Heart right ventricle (tissue), 16 donors: ENCODE measurements around the gene ANKH. TPM values are rescaled to one million over a fixed set of nuclear protein-coding genes. Genes with fewer than 3 reads are reported as not detected.
"Not testable (repeated sequence)": the region's sequence is repeated elsewhere in the genome, so short reads cannot be mapped to it uniquely, and the experiment has no call there.

Experiments
- ATAC-seq, 8 donors: fragments of 200-7000 bp; cut with Tn5 transposase; one replicate each; pipeline ENCODE4 v1.9.1; 2020; ENCODE audit warnings: mild to moderate bottlenecking in 8 of 8, moderate library complexity in 8 of 8, moderate number of reproducible peaks in 1 of 8
- DNase-seq, 2 donors: peaks; one replicate each; pipeline ENCODE4 v3.0.0-alpha.2; 2020
- H3K27ac ChIP-seq, 10 donors: fragments of 200-600 bp; sonication (generic) in 2 of 10; one replicate each; pipeline versions ENCODE4 v1.5.0 to v1.8.0; 2020 to 2022; ENCODE audit warnings: mild to moderate bottlenecking in 3 of 10
- H3K27me3 ChIP-seq, 7 donors: fragments of 200-600 bp; one replicate each; pipeline ENCODE4 v1.8.0; 2021 to 2022; ENCODE audit warnings: mild to moderate bottlenecking in 2 of 7
- H3K36me3 ChIP-seq, 9 donors: fragments of 200-600 bp; sonication (generic) in 1 of 9; one replicate each; pipeline versions ENCODE4 v1.5.0 to v1.8.0; 2020 to 2022; ENCODE audit warnings: mild to moderate bottlenecking in 2 of 9
- H3K4me1 ChIP-seq, 9 donors: fragments of 200-600 bp; sonication (generic) in 1 of 9; one replicate each; pipeline versions ENCODE4 v1.5.0 to v1.8.0; 2020 to 2022; ENCODE audit warnings: mild to moderate bottlenecking in 4 of 9
- H3K4me3 ChIP-seq, 10 donors: fragments of 200-600 bp; sonication (generic) in 2 of 10; one replicate each; pipeline versions ENCODE4 v1.5.0 to v1.8.0; 2020 to 2022; ENCODE audit warnings: mild to moderate bottlenecking in 7 of 10, moderate library complexity in 2 of 10
- H3K9me3 ChIP-seq, 11 donors: fragments of 200-600 bp in 10 of 11; sonication (generic) in 2 of 11; one replicate each; pipeline versions ENCODE4 v1.5.0 to v1.8.0; 2013 to 2022; ENCODE audit warnings: mild to moderate bottlenecking in 2 of 11, control low read depth in 1 of 11, moderate library complexity in 1 of 11
- WGBS, 2 donors: extraction: QIAGEN DNeasy Blood & Tissue Kit; methylation state at CpG; one replicate each; pipeline ENCODE4 v1.1.7; 2013; ENCODE audit warnings: inconsistent platforms in 1 of 2; 5-methylcytosine and 5-hydroxymethylcytosine counted together
- intact Hi-C, 10 donors: fragments of 100-400 bp; cut with DNase I; formaldehyde crosslinking; loops; one replicate each; pipeline versions ENCODE4 v1.11.1 to v1.14.2; 2022
- polyA plus RNA-seq, 2 donors: library from polyadenylated mRNA; stranded (reverse); fragments of 200-250 nt; gene quantifications; one replicate each; pipeline ENCODE4 v1.2.3, GENCODE V29; 2013
- total RNA-seq, 10 donors: library from RNA; stranded (reverse); fragmentation: NEBNext Ultra II Directional in 3 of 10; extraction: Animal tissue kit (Norgen Biotek cat#: 25700) in 3 of 10; gene quantifications; one replicate each; pipeline versions ENCODE4 v1.2.1 to v1.2.4, GENCODE V29; 2021 to 2023
- TF ChIP-seq, protein P1 (sequence below), 9 donors: fragments of 200-600 bp; sonication (generic) in 2 of 9; IDR thresholded peaks; one replicate each; pipeline versions ENCODE4 v1.5.0 to v1.8.0; 2021 to 2022; ENCODE audit warnings: antibody characterized with exemption in 9 of 9, mild to moderate bottlenecking in 5 of 9, moderate library complexity in 1 of 9
- donor health status: Arrhythmogenic right ventricular cardiomyopathy.
- donor health status: ischemic (EF 13 %, LVEDD 7.1; RV severe dilation, severe dysfunction).
- donor health status: healthy with polysubstance abuse.
- donor health status: DM: no; HTN: yes; CAD: no.
- donor health status: DM: no; HTN: no; CAD: no.
- donor health status: ischemic (EF 25% LVEDD 6.9; RV normal size, moderate dysfunction).
- donor health status: ischemic (EF 25% LVEDD 5.7; RV mildly dilated, moderate dysfunction).
- donor health status: healthy.
- donor health status: DM: yes; HTN: yes; CAD: no.
- donor health status: Ischemic cardiomyopathy.
- donor health status: ischemic (EF 35%, LVEDD 5.7; RV mildly dilated, moderate dysfunction).
- donor health status: nonischemic (EF 11% LVEDD 7.7; RV severe dilation, severe dysfunction).
- donor health status: DM: yes; HTN: yes; CAD: no.
- donor health status: PGD.
- donor health status: ischemic (EF 29% LVEDD 5.4; RV normal size, mild dysfunction).
- donor health status: nonischemic (EF 23%, LVEDD 6.1; RV moderate dilation, normal function).

The ANKH gene
- total and polyA plus RNA-seq, 12 donors = 51.0 to 256 (median 192) TPM

DNA sequence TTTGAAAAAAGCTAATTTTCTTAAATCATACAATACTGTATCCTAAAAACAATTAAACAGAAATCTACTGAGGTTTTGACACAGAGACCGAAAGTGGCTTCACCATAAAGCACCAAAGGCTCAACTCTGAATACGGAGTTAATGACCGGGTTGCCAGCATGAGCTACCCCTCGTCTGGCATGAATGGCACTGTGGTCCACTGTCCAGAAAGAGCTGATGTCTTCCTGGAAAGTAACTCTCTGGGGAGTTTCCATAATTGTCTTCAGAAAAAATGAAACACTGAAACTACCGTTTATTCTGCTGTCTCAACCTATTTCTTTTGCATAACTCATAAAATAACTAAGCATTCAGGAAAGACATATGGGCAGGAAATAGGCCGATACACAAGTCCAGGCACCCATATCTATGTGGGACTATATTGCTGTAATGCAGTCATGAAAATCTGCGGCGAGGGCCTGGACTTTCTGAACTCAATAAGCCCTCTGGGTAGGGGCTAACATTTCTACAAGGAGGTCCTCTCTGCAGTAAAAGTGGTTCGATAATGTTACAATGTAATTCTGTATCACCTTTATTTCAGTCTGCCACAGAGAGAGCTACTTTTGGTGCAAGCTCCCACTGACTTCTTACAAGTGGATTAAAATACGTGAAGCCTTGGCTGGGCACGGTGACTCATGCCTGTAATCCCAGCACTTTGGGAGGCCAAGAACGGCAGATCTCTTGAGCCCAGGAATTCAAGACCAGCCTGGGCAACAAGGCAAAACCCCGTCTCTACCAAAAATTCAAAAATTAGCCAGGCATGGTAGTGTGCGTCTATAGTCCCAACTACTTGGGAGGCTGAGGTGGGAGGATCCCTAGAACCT, 52.4 kb downstream of the ANKH start:
- Histone ChIP-seq H3K4me1 (peaks cover 3 to 58% (median 43%) of the 10 kb centered on the region in 9 donors), H3K27me3 (no peaks in the 10 kb centered on the region), H3K9me3 (no peaks in the 10 kb centered on the region), H3K27ac (no peak overlapping the region), H3K4me3 (no peak overlapping the region), H3K36me3 (no peaks in the 10 kb centered on the region)
- TF ChIP-seq, protein P1, sequence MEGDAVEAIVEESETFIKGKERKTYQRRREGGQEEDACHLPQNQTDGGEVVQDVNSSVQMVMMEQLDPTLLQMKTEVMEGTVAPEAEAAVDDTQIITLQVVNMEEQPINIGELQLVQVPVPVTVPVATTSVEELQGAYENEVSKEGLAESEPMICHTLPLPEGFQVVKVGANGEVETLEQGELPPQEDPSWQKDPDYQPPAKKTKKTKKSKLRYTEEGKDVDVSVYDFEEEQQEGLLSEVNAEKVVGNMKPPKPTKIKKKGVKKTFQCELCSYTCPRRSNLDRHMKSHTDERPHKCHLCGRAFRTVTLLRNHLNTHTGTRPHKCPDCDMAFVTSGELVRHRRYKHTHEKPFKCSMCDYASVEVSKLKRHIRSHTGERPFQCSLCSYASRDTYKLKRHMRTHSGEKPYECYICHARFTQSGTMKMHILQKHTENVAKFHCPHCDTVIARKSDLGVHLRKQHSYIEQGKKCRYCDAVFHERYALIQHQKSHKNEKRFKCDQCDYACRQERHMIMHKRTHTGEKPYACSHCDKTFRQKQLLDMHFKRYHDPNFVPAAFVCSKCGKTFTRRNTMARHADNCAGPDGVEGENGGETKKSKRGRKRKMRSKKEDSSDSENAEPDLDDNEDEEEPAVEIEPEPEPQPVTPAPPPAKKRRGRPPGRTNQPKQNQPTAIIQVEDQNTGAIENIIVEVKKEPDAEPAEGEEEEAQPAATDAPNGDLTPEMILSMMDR (IDR thresholded peaks at IDR 0.05) = no peak
- DNase-seq (no peak), ATAC-seq (peak in 1 of 8 donors; percentile 49)
- 79 to 82% methylated on average over 14 of the region's 14 CpGs for WGBS, 2 donors
- intact Hi-C loops = loop anchor here in 2 of 10 donors (5.0 kb wide), 2 partner anchors 48 to 52 kb away; no protein-coding TSS in a partner anchor

DNA sequence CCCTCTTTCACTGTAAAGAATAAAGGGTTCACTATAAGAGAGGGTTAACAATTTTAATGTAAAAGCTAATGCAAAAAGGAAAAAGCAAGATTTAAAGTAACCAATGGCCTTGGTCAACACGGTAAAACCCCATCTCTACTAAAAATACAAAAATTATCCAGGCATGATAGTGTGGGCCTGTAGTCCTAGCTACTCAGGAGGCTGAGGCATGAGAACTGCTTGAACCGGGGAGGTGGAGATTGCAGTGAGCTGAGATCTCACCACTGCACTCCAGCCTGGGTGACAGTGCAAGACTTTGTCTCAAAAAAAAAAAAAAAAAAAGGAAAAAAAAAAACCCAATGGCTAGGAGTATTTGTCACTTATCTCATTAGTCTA, 53.8 kb downstream of the ANKH start:
- DNase-seq, H3K27me3 ChIP-seq, H3K4me3 ChIP-seq, H3K9me3 ChIP-seq, ATAC-seq, H3K36me3 ChIP-seq: not testable (repeated sequence)
- Histone ChIP-seq H3K27ac (peak overlapping the region in 1 of 10 donors; percentile 64), H3K4me1 (peaks cover 3 to 71% (median 43%) of the 10 kb centered on the region in 9 donors)
- 76 to 97% methylated on average over 2 of the region's 2 CpGs for WGBS, 2 donors
- intact Hi-C loops = loop anchor here in 2 of 10 donors (5.0 kb wide), 2 partner anchors 50 kb away; no protein-coding TSS in a partner anchor

DNA sequence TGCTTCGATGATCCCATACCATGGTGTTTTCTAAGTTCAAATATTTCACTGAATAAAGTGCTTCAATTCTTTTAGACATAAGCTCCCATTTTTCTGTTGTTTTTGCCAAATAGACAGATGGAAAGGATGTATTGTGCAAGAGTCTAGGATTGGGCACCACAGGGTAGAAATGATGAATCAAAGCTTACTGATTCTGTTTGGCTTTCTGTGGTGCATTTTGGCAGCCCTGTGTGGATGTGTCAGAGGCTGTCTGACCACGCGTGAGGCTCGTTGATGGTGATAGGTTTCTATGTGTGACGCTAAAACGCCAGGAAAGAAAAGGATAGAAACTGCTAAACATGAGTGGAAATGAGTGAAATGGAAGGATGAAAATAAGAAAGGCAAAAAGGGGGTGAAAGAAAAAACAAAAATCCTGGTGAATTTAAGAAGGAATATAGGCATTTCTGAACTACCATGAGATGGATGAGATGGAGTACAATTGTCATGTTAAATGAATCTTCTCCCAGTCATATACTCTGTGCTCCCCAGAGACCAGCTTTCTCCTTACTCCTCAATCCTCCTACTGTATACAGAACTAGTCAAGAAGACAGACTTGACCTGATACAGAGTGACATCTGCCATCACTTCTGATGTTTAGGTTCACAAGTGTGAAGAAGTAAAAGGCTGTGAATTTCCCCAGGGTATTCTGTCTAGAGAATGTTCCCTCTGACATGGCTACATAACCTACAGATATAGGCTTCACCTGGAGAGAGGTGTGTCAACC, 54.4 kb downstream of the ANKH start:
- H3K27ac ChIP-seq = peak overlapping the region in 1 of 10 donors; percentile 64
- peak in 3 of 8 donors; percentile 47 to 83 (median 53) for ATAC-seq
- WGBS, 2 donors = 82 to 83% methylated on average over 6 of the region's 6 CpGs
- H3K4me1 ChIP-seq = peaks cover 3 to 71% (median 42%) of the 10 kb centered on the region in 9 donors
- no peak for DNase-seq
- no peak overlapping the region for H3K4me3 ChIP-seq
- TF ChIP-seq, protein P1 (IDR thresholded peaks at IDR 0.05) = no peak
- intact Hi-C loops = loop anchor here in 2 of 10 donors (5.0 kb wide), 2 partner anchors 50 kb away; no protein-coding TSS in a partner anchor
- no peaks in the 10 kb centered on the region for H3K36me3 ChIP-seq
- no peaks in the 10 kb centered on the region for H3K9me3 ChIP-seq
- no peaks in the 10 kb centered on the region for H3K27me3 ChIP-seq

DNA sequence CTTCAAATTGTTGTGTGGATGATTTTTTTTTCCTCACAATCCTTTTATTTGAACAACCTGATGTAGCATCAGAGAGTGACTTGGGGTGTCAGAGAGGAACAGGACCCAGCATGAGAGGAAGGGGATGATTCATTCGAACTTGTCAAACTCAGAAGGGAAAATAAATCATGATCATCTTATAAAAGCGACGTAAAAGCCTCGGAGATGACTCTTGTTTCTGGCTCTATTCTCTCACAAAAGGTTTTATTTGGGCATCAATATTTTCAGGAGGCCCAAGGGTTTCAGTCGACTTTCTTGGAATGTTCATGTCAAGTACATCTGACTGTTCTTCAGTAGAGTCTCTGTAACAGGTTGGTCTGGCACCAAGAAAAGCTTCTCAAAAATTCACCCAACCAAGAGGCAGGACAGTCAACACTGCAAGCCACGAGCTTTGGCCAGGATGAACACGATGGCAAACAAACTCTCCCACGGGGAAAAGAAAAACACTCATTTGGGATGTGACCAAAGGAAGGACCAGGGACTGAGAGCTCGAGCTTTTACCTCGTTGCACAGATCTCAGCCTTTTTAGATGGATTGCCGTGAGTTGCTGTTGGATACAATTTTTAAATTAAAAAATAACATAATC, 55.1 kb downstream of the ANKH start:
- ATAC-seq (no peak), DNase-seq (no peak)
- TF ChIP-seq, protein P1 (IDR thresholded peaks at IDR 0.05) = no peak
- Histone ChIP-seq H3K4me3 (no peak overlapping the region), H3K9me3 (no peaks in the 10 kb centered on the region), H3K27ac (peak overlapping the region in 1 of 10 donors; percentile 48), H3K27me3 (no peaks in the 10 kb centered on the region), H3K36me3 (no peaks in the 10 kb centered on the region), H3K4me1 (peaks cover under 1 to 71% (median 42%) of the 10 kb centered on the region in 9 donors)
- 83% methylated on average over 11 of the region's 11 CpGs for WGBS, 2 donors
- intact Hi-C loops = loop anchor here in 2 of 10 donors (5.0 kb wide), 2 partner anchors 49 to 51 kb away; no protein-coding TSS in a partner anchor
